Activated CD4-positive, alpha-beta T cell treated with anti-CD3 and anti-CD28 coated beads, Interleukin-2, amount 50 U/mL, for 48 hours (primary cell): ENCODE results near the gene RCL1.
A peak's percentile ranks its signal among the peaks of the same experiment; 100 is the strongest.

Source experiments
- DNase-seq, 2 experiments: peaks; one replicate each; pipeline ENCODE4 v3.0.0-alpha.2; 2020

RCL1 gene

GRCh38 chr9:4814913-4815312 is 22.2 kb downstream of the RCL1 start:
- DNase-seq = no peak

- no peak for DNase-seq
Observed at GRCh38 chr9:4815381-4815956, 22.7 kb downstream of the RCL1 start.

- no peak for DNase-seq
Observed at GRCh38 chr9:4820168-4820567, 27.4 kb downstream of the RCL1 start.

DNA sequence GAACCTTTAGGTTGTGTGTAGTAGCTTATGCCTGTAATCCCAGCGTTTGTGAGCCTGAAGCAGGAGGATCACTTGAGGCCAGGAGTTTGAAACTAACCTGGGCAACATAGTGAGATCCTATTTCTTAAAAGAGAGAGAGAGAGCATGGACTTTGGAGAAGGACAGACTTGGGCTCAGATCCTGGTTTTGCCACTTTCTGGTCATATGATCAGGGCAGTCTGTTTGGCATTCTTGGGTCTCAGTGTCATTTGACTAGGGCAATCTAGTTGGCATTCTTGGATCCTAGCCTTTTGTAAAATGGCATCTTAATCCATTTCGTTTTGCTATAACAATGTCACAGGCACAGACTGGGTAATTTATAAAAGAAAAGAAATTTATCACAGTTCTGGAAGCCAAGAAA is 28.4 kb downstream of the RCL1 start:
- no peak for DNase-seq

GRCh38 chr9:4822057-4822456 is 29.3 kb downstream of the RCL1 start:
- no peak for DNase-seq

DNA sequence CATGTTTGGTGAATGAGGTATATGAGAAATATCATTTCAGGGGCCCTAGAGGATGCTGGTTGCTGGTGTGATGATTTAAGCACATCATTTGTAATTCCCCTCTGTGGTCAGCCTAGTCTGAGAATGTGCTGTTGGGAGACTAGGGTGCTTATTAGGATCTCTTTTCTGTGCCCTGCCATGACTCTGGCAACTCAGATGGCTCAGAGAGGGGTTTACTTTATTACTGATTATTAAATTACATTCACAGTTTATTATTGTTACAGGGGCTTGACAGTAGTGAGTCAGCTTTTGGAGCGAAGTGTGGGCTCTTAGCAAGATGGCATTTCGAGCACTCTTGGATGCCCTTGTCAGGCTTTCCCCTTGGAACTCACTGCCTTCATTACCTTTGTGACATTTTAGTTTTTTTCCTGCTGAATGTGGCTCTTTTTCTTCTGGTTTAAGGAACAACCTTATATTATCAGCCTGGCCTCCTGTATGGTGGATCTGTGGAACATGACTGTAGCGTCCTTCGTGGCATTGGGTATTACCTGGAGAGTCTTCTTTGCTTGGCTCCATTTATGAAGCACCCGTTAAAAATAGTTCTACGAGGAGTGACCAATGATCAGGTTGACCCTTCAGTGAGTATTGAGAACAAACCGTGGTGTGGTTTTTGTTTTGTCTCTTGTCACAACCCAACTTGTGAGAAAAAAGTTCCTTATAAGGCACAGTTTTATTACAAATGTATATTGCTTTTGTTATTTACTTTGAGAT is 33.8 kb downstream of the RCL1 start:
- DNase-seq = no peak

DNA sequence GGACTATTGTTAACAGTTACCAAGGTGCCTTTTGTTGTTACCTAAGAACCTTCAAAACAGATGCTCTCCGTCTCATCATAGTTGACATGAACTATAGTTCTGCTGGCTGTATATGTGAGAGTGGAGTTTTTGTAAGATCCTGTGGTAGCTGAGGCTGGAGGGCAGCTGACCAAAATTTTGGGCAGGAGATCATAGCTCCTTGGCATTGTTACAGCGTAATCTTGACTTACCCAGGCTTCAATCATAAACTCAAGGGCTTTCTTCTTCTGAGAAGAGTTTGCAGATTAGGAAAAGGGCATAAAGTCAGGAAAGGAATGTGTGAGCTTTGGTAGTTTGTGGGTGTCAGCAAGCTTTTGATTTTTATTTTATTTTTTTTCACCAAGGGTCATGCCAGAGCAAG is 34.5 kb downstream of the RCL1 start:
- no peak for DNase-seq

DNA sequence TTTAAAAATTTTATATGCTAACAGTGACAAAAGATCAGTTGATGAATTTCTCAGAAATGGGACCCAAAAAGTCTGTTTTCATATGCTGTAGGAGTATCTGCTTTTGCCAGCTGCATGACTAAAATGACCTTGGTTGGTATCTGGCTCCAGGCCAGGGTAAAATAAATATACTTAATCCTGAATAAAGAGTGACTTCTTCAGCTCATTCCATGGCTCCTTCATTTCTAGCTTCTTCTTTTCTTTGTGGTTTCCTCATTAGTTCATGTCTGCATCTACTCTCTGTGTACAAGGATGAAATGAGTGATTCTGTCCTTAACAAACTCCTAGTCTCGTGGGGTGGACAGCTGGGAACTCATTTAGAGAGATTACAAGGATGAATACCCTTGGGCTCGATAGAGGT is 36.0 kb downstream of the RCL1 start:
- no peak for DNase-seq

GRCh38 chr9:4829969-4830368 is 37.2 kb downstream of the RCL1 start:
- no peak for DNase-seq

DNA sequence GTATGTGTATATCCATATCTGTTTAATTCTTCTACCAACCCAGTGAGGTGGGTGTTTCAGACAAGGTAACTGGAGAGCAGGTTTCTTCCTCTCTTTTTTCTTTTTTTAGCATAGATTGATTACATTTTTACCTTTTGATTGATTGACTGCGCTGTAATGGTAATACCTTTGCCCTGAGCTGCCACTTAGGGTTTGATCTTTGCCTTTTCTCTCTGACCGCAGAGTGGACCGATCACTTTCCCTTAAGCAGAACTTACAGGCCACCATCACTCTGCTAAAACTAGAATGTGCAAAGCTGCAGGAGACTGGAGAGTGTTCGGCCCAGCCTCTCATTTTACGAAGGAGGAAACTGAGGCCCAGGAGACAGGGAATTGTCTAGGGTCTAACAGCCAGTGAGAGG is 38.0 kb downstream of the RCL1 start:
- no peak for DNase-seq

GRCh38 chr9:4831119-4831518 is 38.4 kb downstream of the RCL1 start:
- DNase-seq = no peak

DNA sequence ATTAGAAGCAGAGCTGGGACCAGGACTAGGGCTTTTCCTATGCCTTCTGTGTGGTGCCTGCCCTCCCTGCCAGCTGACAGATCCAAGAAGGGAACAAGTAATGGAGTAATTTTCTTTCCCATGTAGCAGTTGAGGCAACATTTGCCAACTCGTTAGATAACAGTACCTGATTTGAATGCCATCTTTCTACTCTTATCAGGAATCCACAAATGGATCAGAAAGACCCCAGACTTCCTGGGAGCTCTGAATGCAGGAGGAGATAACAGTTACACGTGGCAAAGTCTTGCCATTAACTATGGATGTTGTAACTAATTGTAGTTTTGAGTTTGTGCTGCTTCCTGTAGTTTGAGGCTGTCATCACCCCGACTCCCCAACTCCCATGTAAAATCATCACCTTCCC is 39.2 kb downstream of the RCL1 start:
- no peak for DNase-seq

DNA sequence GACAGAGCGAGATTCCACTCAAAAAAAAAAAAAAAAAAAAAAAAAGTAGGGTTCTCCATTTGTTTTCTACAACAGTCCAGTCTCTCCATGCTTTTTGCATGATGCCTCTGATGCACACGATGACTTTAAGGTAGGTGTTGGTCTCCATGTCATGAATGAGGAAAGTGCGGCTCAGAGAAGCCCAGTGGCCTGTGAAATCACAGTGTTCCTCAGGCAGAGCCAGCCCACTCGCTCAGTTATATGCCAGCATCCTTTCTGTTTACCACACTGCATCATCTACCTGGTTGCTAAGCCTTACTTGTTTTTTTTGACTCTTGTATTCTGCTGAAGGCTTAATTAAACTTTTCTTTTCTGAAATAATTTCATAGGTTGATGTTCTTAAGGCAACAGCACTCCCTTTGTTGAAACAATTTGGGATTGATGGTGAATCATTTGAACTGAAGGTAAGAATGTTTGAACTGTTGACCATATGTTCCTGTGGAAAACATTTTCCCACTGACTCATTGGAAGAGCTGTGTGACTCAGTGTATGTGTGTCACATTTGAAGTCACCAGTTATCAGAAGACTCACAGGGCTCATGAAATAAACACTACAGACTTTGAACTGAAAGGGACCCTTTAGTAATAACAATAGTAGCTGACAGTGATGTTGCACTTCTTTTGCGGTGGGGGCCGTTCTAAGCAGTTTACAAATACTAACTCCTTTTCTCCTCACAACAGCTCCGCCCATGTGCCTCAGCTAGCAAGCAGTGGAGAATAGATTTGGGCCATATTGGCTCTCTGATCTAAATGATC is 40.2 kb downstream of the RCL1 start:
- peak; percentile 57 to 69 for DNase-seq

GRCh38 chr9:4833781-4834560 is 41.2 kb downstream of the RCL1 start:
- DNase-seq = no peak

- DNase-seq = no peak
Observed at GRCh38 chr9:4836676-4837075, 43.9 kb downstream of the RCL1 start.

GRCh38 chr9:4837261-4838188 is 44.8 kb downstream of the RCL1 start:
- no peak for DNase-seq

DNA sequence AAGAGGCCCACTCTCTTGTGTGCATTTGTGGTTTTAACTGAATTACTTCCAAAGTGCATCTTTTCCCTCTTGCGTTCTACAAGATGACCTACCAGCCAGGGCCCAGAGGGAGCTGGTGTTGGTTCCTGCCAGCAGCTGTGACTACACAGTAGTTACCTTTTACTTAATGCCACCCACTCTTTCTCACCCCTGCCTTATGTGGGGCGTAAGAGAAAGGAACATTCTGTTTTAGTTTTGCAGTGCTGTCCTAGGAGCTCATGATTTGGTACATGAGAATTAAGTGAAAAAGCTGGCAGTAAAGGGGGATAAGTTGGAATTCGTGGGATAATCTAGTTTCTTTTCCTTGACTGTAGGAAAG is 45.4 kb downstream of the RCL1 start:
- no peak for DNase-seq

GRCh38 chr9:4839470-4839912 is 46.7 kb downstream of the RCL1 start:
- DNase-seq = no peak

- no peak for DNase-seq
Observed at GRCh38 chr9:4840018-4840417, 47.3 kb downstream of the RCL1 start.

DNA sequence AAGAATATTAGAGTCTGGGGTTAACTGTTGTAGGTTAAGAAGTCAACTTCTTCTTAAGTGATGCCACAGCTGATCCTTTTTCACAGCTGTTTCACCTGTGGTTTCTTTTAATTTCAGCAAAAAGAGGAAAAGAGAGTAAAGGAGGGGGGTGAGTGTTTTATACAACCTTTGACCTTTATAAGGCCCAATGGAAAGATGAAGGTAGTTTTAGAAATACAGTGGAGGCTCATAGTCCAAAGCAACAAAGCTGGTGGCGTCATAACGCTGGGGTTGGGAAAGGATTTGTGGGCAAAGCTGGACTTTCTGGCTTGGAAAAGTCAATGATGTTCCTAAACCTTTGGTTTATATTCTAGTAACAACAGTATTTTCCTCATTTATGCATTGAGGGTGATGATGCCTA is 49.5 kb downstream of the RCL1 start:
- no peak for DNase-seq

GRCh38 chr9:4842734-4843133 is 50.0 kb downstream of the RCL1 start:
- DNase-seq = no peak
